ENCODE results near the gene CHP1. TPM values are rescaled to one million over a fixed set of nuclear protein-coding genes. Genes with fewer than 3 reads are reported as not detected.

Gene CHP1
- total RNA-seq = 10 to 100 TPM; 37.7 to 39.8 TPM

- peaks cover 22% of the 10 kb centered on the region for H3K4me1 Mint-ChIP-seq (ENCODE audit: low read depth)
- DNase-seq = peak; percentile 98
- CTCF ChIA-PET = interaction anchor here (0.6 to 1.8 kb wide), 15 partner anchors 14 to 661 kb away, joined by 3 to 6 read pairs (median 3); partner anchors contain the start of genes NUSAP1 and RPUSD2
- H3K36me3 Mint-ChIP-seq (ENCODE audit: low read depth) = no peaks in the 10 kb centered on the region
- H3K27me3 Mint-ChIP-seq (ENCODE audit: low read depth) = no peaks in the 10 kb centered on the region
- peak within 1 kb of the TSS; percentile 88 for H3K4me3 Mint-ChIP-seq
- no peaks in the 10 kb centered on the region for H3K9me3 Mint-ChIP-seq
- peak within 1 kb of the TSS; percentile 87 for H3K27ac Mint-ChIP-seq
- intact Hi-C loops (cut with micrococcal nuclease) = loop anchor here (1.0 to 5.0 kb wide), 11 partner anchors 52 to 636 kb away; partner anchors contain the start of genes CHAC1, DNAJC17, INO80 and KNL1
These were observed at the start of gene CHP1, which contains the start of gene EXD1 for GRCh38 chr15:41230650-41231421. Gene CHP1, plus strand, starts transcription at chr15:41231268. Its CDS starts 115 bp downstream, at chr15:41231383. Gene EXD1, minus strand, starts transcription at chr15:41230757. Its CDS starts 4,182 bp downstream, at chr15:41226575.

GRCh38 chr15:41182266-41182665 lies 48.8 kb upstream of the CHP1 start:
- intact Hi-C loops (cut with micrococcal nuclease) = loop anchor here (10.0 kb wide), 1 partner anchor 247 kb away; no protein-coding TSS in a partner anchor
- Mint-ChIP-seq H3K4me3 (no peak overlapping the region), H3K4me1 (ENCODE audit: low read depth) (no peaks in the 10 kb centered on the region), H3K27me3 (ENCODE audit: low read depth) (no peaks in the 10 kb centered on the region), H3K36me3 (ENCODE audit: low read depth) (no peaks in the 10 kb centered on the region), H3K9me3 (no peaks in the 10 kb centered on the region), H3K27ac (no peak overlapping the region)
- CTCF ChIA-PET = interaction anchor here (0.7 to 1.2 kb wide), 2 partner anchors 79 to 276 kb away, joined by 4 to 5 read pairs; no protein-coding TSS in a partner anchor
- no peak for DNase-seq

- DNase-seq = no peak
- no peaks in the 10 kb centered on the region for H3K36me3 Mint-ChIP-seq (ENCODE audit: low read depth)
- no peaks in the 10 kb centered on the region for H3K9me3 Mint-ChIP-seq
- no peaks in the 10 kb centered on the region for H3K4me1 Mint-ChIP-seq (ENCODE audit: low read depth)
- H3K27ac Mint-ChIP-seq = no peak overlapping the region
- intact Hi-C loops (cut with micrococcal nuclease) = loop anchor here (10.0 kb wide), 1 partner anchor 249 kb away; no protein-coding TSS in a partner anchor
- CTCF ChIA-PET = interaction anchor here (0.6 to 3.9 kb wide), 13 partner anchors 8 to 326 kb away, joined by 3 to 79 read pairs (median 4); partner anchors contain the start of genes CHP1 and EXD1
- no peak overlapping the region for H3K4me3 Mint-ChIP-seq
- H3K27me3 Mint-ChIP-seq (ENCODE audit: low read depth) = no peaks in the 10 kb centered on the region
These were observed 47.5 kb upstream of the CHP1 start for GRCh38 chr15:41183581-41183980.

GRCh38 chr15:41194444-41194843 lies 36.6 kb upstream of the CHP1 start:
- Mint-ChIP-seq H3K36me3 (ENCODE audit: low read depth) (no peaks in the 10 kb centered on the region), H3K4me3 (no peak overlapping the region), H3K9me3 (no peaks in the 10 kb centered on the region), H3K27me3 (ENCODE audit: low read depth) (no peaks in the 10 kb centered on the region), H3K27ac (no peak overlapping the region), H3K4me1 (ENCODE audit: low read depth) (no peaks in the 10 kb centered on the region)
- intact Hi-C loops (cut with micrococcal nuclease) = no loop called here
- no peak for DNase-seq
- CTCF ChIA-PET = no interaction called here

- Mint-ChIP-seq H3K27me3 (ENCODE audit: low read depth) (no peaks in the 10 kb centered on the region), H3K4me1 (ENCODE audit: low read depth) (no peaks in the 10 kb centered on the region), H3K9me3 (no peaks in the 10 kb centered on the region), H3K4me3 (no peak overlapping the region), H3K27ac (no peak overlapping the region), H3K36me3 (ENCODE audit: low read depth) (no peaks in the 10 kb centered on the region)
- DNase-seq = no peak
- CTCF ChIA-PET = no interaction called here
- intact Hi-C loops (cut with micrococcal nuclease) = no loop called here
These were observed 31.6 kb upstream of the CHP1 start for GRCh38 chr15:41199470-41199869.

- Mint-ChIP-seq H3K4me3 (no peak overlapping the region), H3K27me3 (ENCODE audit: low read depth) (peaks cover 2% of the 10 kb centered on the region), H3K36me3 (ENCODE audit: low read depth) (no peaks in the 10 kb centered on the region), H3K27ac (no peak overlapping the region), H3K4me1 (ENCODE audit: low read depth) (no peaks in the 10 kb centered on the region), H3K9me3 (no peaks in the 10 kb centered on the region)
- intact Hi-C loops (cut with micrococcal nuclease) = no loop called here
- CTCF ChIA-PET = no interaction called here
- DNase-seq = no peak
These were observed 27.7 kb upstream of the CHP1 start for GRCh38 chr15:41203395-41203794.

- no peak for DNase-seq
- CTCF ChIA-PET = no interaction called here
- Mint-ChIP-seq H3K4me3 (no peak overlapping the region), H3K9me3 (no peaks in the 10 kb centered on the region), H3K36me3 (ENCODE audit: low read depth) (no peaks in the 10 kb centered on the region), H3K4me1 (ENCODE audit: low read depth) (no peaks in the 10 kb centered on the region), H3K27ac (no peak overlapping the region), H3K27me3 (ENCODE audit: low read depth) (peaks cover 2% of the 10 kb centered on the region)
- intact Hi-C loops (cut with micrococcal nuclease) = no loop called here
These were observed 25.8 kb upstream of the CHP1 start for GRCh38 chr15:41205315-41205714.

GRCh38 chr15:41207687-41208448 lies 23.2 kb upstream of the CHP1 start:
- intact Hi-C loops (cut with micrococcal nuclease) = no loop called here
- CTCF ChIA-PET = interaction anchor here (1.3 kb wide), 1 partner anchor 266 kb away, joined by 3 read pairs; no protein-coding TSS in a partner anchor
- H3K9me3 Mint-ChIP-seq = no peaks in the 10 kb centered on the region

GRCh38 chr15:41215708-41216107 lies 15.4 kb upstream of the CHP1 start:
- intact Hi-C loops (cut with micrococcal nuclease) = no loop called here
- Mint-ChIP-seq H3K9me3 (no peaks in the 10 kb centered on the region), H3K4me3 (no peak overlapping the region), H3K36me3 (ENCODE audit: low read depth) (no peaks in the 10 kb centered on the region), H3K27ac (no peak overlapping the region), H3K4me1 (ENCODE audit: low read depth) (no peaks in the 10 kb centered on the region), H3K27me3 (ENCODE audit: low read depth) (peaks cover 2% of the 10 kb centered on the region)
- CTCF ChIA-PET = no interaction called here
- DNase-seq = no peak

More at GRCh38 chr15:41207687-41208448, 23.2 kb upstream of the CHP1 start:
- Mint-ChIP-seq H3K27me3 (ENCODE audit: low read depth) (peaks cover 2% of the 10 kb centered on the region), H3K27ac (no peak overlapping the region), H3K4me3 (no peak overlapping the region), H3K4me1 (ENCODE audit: low read depth) (no peaks in the 10 kb centered on the region), H3K36me3 (ENCODE audit: low read depth) (no peaks in the 10 kb centered on the region)
- DNase-seq = no peak

- no peak overlapping the region for H3K4me3 Mint-ChIP-seq
These were observed 12.2 kb upstream of the CHP1 start for GRCh38 chr15:41218851-41219250.

GRCh38 chr15:41219381-41219780 lies 11.7 kb upstream of the CHP1 start:
- no peak overlapping the region for H3K27ac Mint-ChIP-seq
- peaks cover 2% of the 10 kb centered on the region for H3K27me3 Mint-ChIP-seq (ENCODE audit: low read depth)
- CTCF ChIA-PET = interaction anchor here (0.6 kb wide), 1 partner anchor 8 kb away, joined by 5 read pairs; no protein-coding TSS in a partner anchor

More at GRCh38 chr15:41218851-41219250, 12.2 kb upstream of the CHP1 start:
- Mint-ChIP-seq H3K9me3 (no peaks in the 10 kb centered on the region), H3K36me3 (ENCODE audit: low read depth) (no peaks in the 10 kb centered on the region), H3K27me3 (ENCODE audit: low read depth) (peaks cover 2% of the 10 kb centered on the region), H3K27ac (no peak overlapping the region), H3K4me1 (ENCODE audit: low read depth) (no peaks in the 10 kb centered on the region)
- intact Hi-C loops (cut with micrococcal nuclease) = no loop called here
- CTCF ChIA-PET = interaction anchor here (0.6 to 0.7 kb wide), 3 partner anchors 19 to 505 kb away, joined by 3 to 4 read pairs (median 3); no protein-coding TSS in a partner anchor
- no peak for DNase-seq

GRCh38 chr15:41230345-41230649 lies 771 bp upstream of the CHP1 start:
- DNase-seq = no peak
- Mint-ChIP-seq H3K27me3 (ENCODE audit: low read depth) (no peaks in the 10 kb centered on the region), H3K36me3 (ENCODE audit: low read depth) (no peaks in the 10 kb centered on the region), H3K27ac (peak overlapping the region; percentile 87), H3K4me3 (peak overlapping the region; percentile 88), H3K4me1 (ENCODE audit: low read depth) (peaks cover 22% of the 10 kb centered on the region), H3K9me3 (no peaks in the 10 kb centered on the region)
- intact Hi-C loops (cut with micrococcal nuclease) = loop anchor here (2.0 to 5.0 kb wide), 5 partner anchors 172 to 635 kb away; partner anchors contain the start of genes DNAJC17, KNL1, NDUFAF1 and RTF1
- CTCF ChIA-PET = interaction anchor here (1.0 to 1.8 kb wide), 7 partner anchors 11 to 448 kb away, joined by 3 to 6 read pairs (median 3); partner anchors contain the start of gene NUSAP1

More at GRCh38 chr15:41219381-41219780, 11.7 kb upstream of the CHP1 start:
- Mint-ChIP-seq H3K4me3 (no peak overlapping the region), H3K36me3 (ENCODE audit: low read depth) (no peaks in the 10 kb centered on the region), H3K4me1 (ENCODE audit: low read depth) (no peaks in the 10 kb centered on the region), H3K9me3 (no peaks in the 10 kb centered on the region)
- no peak for DNase-seq
- intact Hi-C loops (cut with micrococcal nuclease) = no loop called here
